MCF 10A (cell line): ENCODE results near the gene FIGLA. TPM values are rescaled to one million over a fixed set of nuclear protein-coding genes. Genes with fewer than 3 reads are reported as not detected.
A peak's percentile ranks its signal among the peaks of the same experiment; 100 is the strongest.

ENCODE experiments used
- BruUV-seq: library from RNA; stranded (reverse); fragments of 400-500 nt; replicated peaks from 2 replicates; lab custom pipeline; 2021; lab: Mats Ljungman, UMichigan
- CTCF ChIA-PET: fragments of 300-600 bp; sonication (Branson Sonifier 250); formaldehyde crosslinking; extraction: SDS; loops from one replicate; lab custom pipeline; 2021; ENCODE audit warnings: antibody characterized with exemption, inconsistent platforms; lab: Yijun Ruan, JAX
- POLR2A ChIA-PET: fragments of 300-600, 350-650 bp; sonication (Branson Sonifier 250); formaldehyde crosslinking; extraction: SDS; loops from one replicate; lab custom pipeline; 2020; ENCODE audit warnings: antibody characterized with exemption, inconsistent platforms; lab: Yijun Ruan, JAX
- DNase-seq: peaks from one replicate; pipeline ENCODE4 v3.0.0-alpha.2; 2018; ENCODE audit not compliant: unreplicated experiment
- H3K27ac Mint-ChIP-seq: one replicate; pipeline ENCODE4 v1.8.0; 2022; ENCODE audit warnings: mild to moderate bottlenecking, low read depth, mixed read lengths; ENCODE audit not compliant: unreplicated experiment
- H3K27me3 Mint-ChIP-seq: one replicate; pipeline ENCODE4 v1.8.0; 2022; ENCODE audit warnings: mixed read lengths; ENCODE audit not compliant: insufficient read depth, unreplicated experiment
- H3K36me3 Mint-ChIP-seq: one replicate; pipeline ENCODE4 v1.8.0; 2022; ENCODE audit warnings: mild to moderate bottlenecking, moderate library complexity, mixed read lengths; ENCODE audit not compliant: insufficient read depth, unreplicated experiment
- H3K4me1 Mint-ChIP-seq: one replicate; pipeline ENCODE4 v1.8.0; 2022; ENCODE audit warnings: mixed read lengths; ENCODE audit not compliant: insufficient read depth, unreplicated experiment
- H3K4me3 Mint-ChIP-seq: one replicate; pipeline ENCODE4 v1.8.0; 2022; ENCODE audit warnings: mild to moderate bottlenecking, moderate library complexity, mixed read lengths; ENCODE audit not compliant: unreplicated experiment
- H3K9me3 Mint-ChIP-seq: one replicate; pipeline ENCODE4 v1.8.0; 2022; ENCODE audit warnings: mixed read lengths; ENCODE audit not compliant: unreplicated experiment
- CTCF ChIP-seq: fragments of 200-600 bp; IDR thresholded peaks from one replicate; pipeline ENCODE4 v1.8.0; 2022; ENCODE audit warnings: antibody characterized with exemption, mild to moderate bottlenecking; ENCODE audit not compliant: unreplicated experiment
- intact Hi-C: fragments of 100-400 bp; cut with micrococcal nuclease; formaldehyde crosslinking; loops from 2 replicates; pipeline ENCODE4 v1.14.1; 2022
- total RNA-seq: library from RNA; stranded (reverse); gene quantifications from 2 replicates; pipeline ENCODE4 v1.2.3, GENCODE V29; 2022

FIGLA gene
- total RNA-seq, 1 experiment from 2014 or later = not detected

- DNase-seq = no peak
- Mint-ChIP-seq H3K4me3 (no peak overlapping the region), H3K27ac (no peak overlapping the region), H3K36me3 (no peaks in the 10 kb centered on the region), H3K4me1 (no peaks in the 10 kb centered on the region), H3K9me3 (peaks cover 7% of the 10 kb centered on the region), H3K27me3 (peaks cover 65% of the 10 kb centered on the region)
- CTCF ChIA-PET = interaction anchor here (0.6 to 1.4 kb wide), 3 partner anchors 12 to 20 kb away, joined by 3 to 4 read pairs (median 4); no protein-coding TSS in a partner anchor
- no TSS peak for BruUV-seq
- no peak for TF ChIP-seq CTCF
- intact Hi-C loops = no loop called here
- POLR2A ChIA-PET = interaction anchor here (0.6 kb wide), 1 partner anchor 224 kb away, joined by 4 read pairs; no protein-coding TSS in a partner anchor
Observed at GRCh38 chr2:70769450-70769849, 21.0 kb downstream of the FIGLA start.

- no peak overlapping the region for H3K4me3 Mint-ChIP-seq
- no peaks in the 10 kb centered on the region for H3K4me1 Mint-ChIP-seq
- ChIA-PET CTCF (interaction anchor here (1.1 to 1.4 kb wide), 3 partner anchors 13 to 44 kb away, joined by 3 to 4 read pairs (median 3); no protein-coding TSS in a partner anchor), POLR2A (no interaction called here)
- no peaks in the 10 kb centered on the region for H3K36me3 Mint-ChIP-seq
- intact Hi-C loops = no loop called here
- H3K9me3 Mint-ChIP-seq = peaks cover 4% of the 10 kb centered on the region
- DNase-seq = no peak
- no peak overlapping the region for H3K27ac Mint-ChIP-seq
- BruUV-seq = no TSS peak
- TF ChIP-seq CTCF = no peak
- peaks cover 62% of the 10 kb centered on the region for H3K27me3 Mint-ChIP-seq
Observed at GRCh38 chr2:70768590-70769085, 21.8 kb downstream of the FIGLA start.

- Mint-ChIP-seq H3K36me3 (no peaks in the 10 kb centered on the region), H3K4me3 (peak within 1 kb of the TSS; percentile 52), H3K4me1 (no peaks in the 10 kb centered on the region), H3K27ac (no peak within 1 kb of the TSS), H3K9me3 (no peaks in the 10 kb centered on the region), H3K27me3 (peaks cover 55% of the 10 kb centered on the region)
- ChIA-PET POLR2A (no interaction called here), CTCF (interaction anchor here (0.6 to 1.4 kb wide), 5 partner anchors 9 to 1712 kb away, joined by 3 to 4 read pairs (median 3); no protein-coding TSS in a partner anchor)
- intact Hi-C loops = no loop called here
- no TSS peak for BruUV-seq
- peak; percentile 33 for DNase-seq
- no peak for TF ChIP-seq CTCF
Observed at GRCh38 chr2:70767699-70768589, 22.5 kb downstream of the FIGLA start, which contains the start of gene ADD2. TSS of gene ADD2 (minus strand) at chr2:70768200. CDS start at chr2:70706408, 61,792 bp downstream.

- H3K4me1 Mint-ChIP-seq = no peaks in the 10 kb centered on the region
- no peaks in the 10 kb centered on the region for H3K36me3 Mint-ChIP-seq
- intact Hi-C loops = no loop called here
- CTCF ChIA-PET = interaction anchor here (1.2 kb wide), 2 partner anchors 25 to 45 kb away, joined by 3 read pairs; no protein-coding TSS in a partner anchor
- no peak overlapping the region for H3K27ac Mint-ChIP-seq
- no peak for DNase-seq
- no TSS peak for BruUV-seq
- TF ChIP-seq CTCF = no peak
- no peak overlapping the region for H3K4me3 Mint-ChIP-seq
- H3K27me3 Mint-ChIP-seq = peaks cover 53% of the 10 kb centered on the region
- no peaks in the 10 kb centered on the region for H3K9me3 Mint-ChIP-seq
- POLR2A ChIA-PET = no interaction called here
Observed at GRCh38 chr2:70767079-70767698, 23.3 kb downstream of the FIGLA start.
